Stimulated activated CD4-positive, alpha-beta T cell treated with anti-CD3 and anti-CD28 coated beads, Interleukin-4, amount 100 ng/mL, for 24 hours (primary cell): ENCODE data around the gene ILF2.
"Not testable (repeated sequence)": the region's sequence is repeated elsewhere in the genome, so short reads cannot be mapped to it uniquely, and the experiment has no call there.

Experiments used
- DNase-seq: peaks from one replicate; pipeline ENCODE4 v3.0.0-alpha.2; 2020

Gene ILF2

GRCh38 chr1:153670859-153671627 lies at the start of gene ILF2:
ILF2 (minus strand) TSS chr1:153670993; CDS start chr1:153670922, 71 bp downstream.
- peak; percentile 98 for DNase-seq

GRCh38 chr1:153717330-153717729 lies 46.5 kb upstream of the ILF2 start:
- no peak for DNase-seq

GRCh38 chr1:153716211-153716610 lies 45.4 kb upstream of the ILF2 start:
- not testable (repeated sequence) for DNase-seq

GRCh38 chr1:153711026-153711425 lies 40.2 kb upstream of the ILF2 start:
- DNase-seq: no peak

GRCh38 chr1:153705484-153705883 lies 34.7 kb upstream of the ILF2 start:
- DNase-seq: no peak

- no peak for DNase-seq
Measured at GRCh38 chr1:153699768-153700167, 29.0 kb upstream of the ILF2 start.

- no peak for DNase-seq
Measured at GRCh38 chr1:153698923-153699714, 28.3 kb upstream of the ILF2 start.

GRCh38 chr1:153698020-153698922 lies 27.5 kb upstream of the ILF2 start:
- no peak for DNase-seq

GRCh38 chr1:153697191-153698019 lies 26.6 kb upstream of the ILF2 start:
- DNase-seq: no peak

GRCh38 chr1:153696741-153697140 lies 25.9 kb upstream of the ILF2 start:
- DNase-seq: no peak

GRCh38 chr1:153693466-153693865 lies 22.7 kb upstream of the ILF2 start:
- DNase-seq: no peak

GRCh38 chr1:153688736-153689328 lies 18.0 kb upstream of the ILF2 start:
- DNase-seq: no peak

- DNase-seq: no peak
Measured at GRCh38 chr1:153688276-153688675, 17.5 kb upstream of the ILF2 start.

- DNase-seq: no peak
Measured at GRCh38 chr1:153687346-153688125, 16.7 kb upstream of the ILF2 start.

GRCh38 chr1:153685544-153686340 lies 14.9 kb upstream of the ILF2 start:
- DNase-seq: no peak

GRCh38 chr1:153684892-153685291 lies 14.1 kb upstream of the ILF2 start:
- no peak for DNase-seq

GRCh38 chr1:153683854-153684253 lies 13.1 kb upstream of the ILF2 start:
- no peak for DNase-seq

- no peak for DNase-seq
Measured at GRCh38 chr1:153682730-153683129, 11.9 kb upstream of the ILF2 start.

- no peak for DNase-seq
Measured at GRCh38 chr1:153680120-153680403, 9.3 kb upstream of the ILF2 start.
